Esophagus muscularis mucosa (tissue), 4 donors: ENCODE measurements around the gene NEUROG3.

ENCODE experiments used
- CTCF ChIP-seq, 3 experiments: fragments of 200-600 bp in 2 of 3; fragments of 450-650 bp in 1 of 3; sonication (generic) in 2 of 3; IDR thresholded peaks; one replicate each; pipeline ENCODE4 v1.5.1; 2017 to 2019; ENCODE audit warnings: antibody characterized with exemption in 3 of 3, mild to moderate bottlenecking in 2 of 3, moderate library complexity in 1 of 3
- EP300 ChIP-seq: sonication (generic); formaldehyde crosslinking; IDR thresholded peaks from one replicate; pipeline ENCODE4 v1.6.1; 2017; ENCODE audit warnings: antibody characterized with exemption
- POLR2A ChIP-seq: fragments of 450-650 bp; IDR thresholded peaks from one replicate; pipeline ENCODE4 v1.6.1; 2017; ENCODE audit warnings: antibody characterized with exemption, moderate library complexity, mild to moderate bottlenecking, low read depth
- POLR2AphosphoS5 ChIP-seq, 2 donors: sonication (generic); formaldehyde crosslinking; IDR thresholded peaks; one replicate each; pipeline ENCODE4 v1.6.1; 2017; ENCODE audit warnings: antibody characterized with exemption in 2 of 2

- TF ChIP-seq POLR2AphosphoS5 (IDR thresholded peaks at IDR 0.05) (no peak), CTCF (IDR thresholded peaks at IDR 0.05) (no peak), POLR2A (no peak), EP300 (no peak)
Observed at GRCh38 chr10:69568472-69569395, 4.5 kb downstream of the NEUROG3 start.
